K562 (cell line): ENCODE measurements around the gene PGRMC2.

Experiments
- POLR2A ChIP-seq: fragments of 450-650 bp; conservative IDR thresholded peaks from 2 replicates; pipeline ENCODE4 v1.6.1; 2016
- POLR2AphosphoS5 ChIP-seq: IDR thresholded peaks from 2 replicates; pipeline ENCODE4 v1.6.1; 2011; ENCODE audit warnings: mild to moderate bottlenecking, low read depth, low read length, moderate library complexity; ENCODE audit not compliant: control insufficient read depth, insufficient read depth
- PRMT5 ChIP-seq: sonication (generic); formaldehyde crosslinking; IDR thresholded peaks from 2 replicates; pipeline ENCODE4 v1.5.0; 2020; ENCODE audit warnings: missing genetic modification reagents
- RB1 ChIP-seq: fragments of 450-650 bp; IDR thresholded peaks from 2 replicates; pipeline ENCODE4 v1.6.1; 2017; ENCODE audit warnings: low read depth, mild to moderate bottlenecking
- TF ChIP-seq, protein P1 (sequence below): fragments of 150-350 bp; conservative IDR thresholded peaks from 2 replicates; pipeline ENCODE4 v1.6.1; 2014; ENCODE audit warnings: low read length
- TF ChIP-seq, protein P2 (sequence below): IDR thresholded peaks from 3 replicates; pipeline ENCODE4 v1.6.1; 2011; ENCODE audit warnings: borderline replicate concordance, mild to moderate bottlenecking; ENCODE audit not compliant: insufficient read length, insufficient read depth

DNA sequence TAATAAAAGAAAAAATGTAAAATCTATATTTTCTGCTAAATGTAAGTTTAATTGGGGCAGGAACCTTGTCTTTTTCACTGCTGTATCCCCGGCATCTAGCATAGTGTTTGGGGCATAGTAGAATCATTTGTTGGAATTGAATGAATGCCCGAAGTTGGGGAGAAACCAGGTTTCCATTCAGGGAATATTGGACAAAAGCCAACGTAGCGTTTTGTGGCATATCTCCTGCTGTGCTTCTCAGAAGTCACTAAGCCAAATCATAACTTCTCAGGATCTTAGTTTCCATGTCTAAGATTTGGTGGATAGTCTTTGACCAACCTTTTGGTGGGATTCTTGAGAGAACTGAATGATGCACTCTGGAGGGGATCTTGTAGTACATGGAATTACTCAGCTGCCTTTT lies 42.0 kb upstream of the PGRMC2 start:
- TF ChIP-seq, protein P1, sequence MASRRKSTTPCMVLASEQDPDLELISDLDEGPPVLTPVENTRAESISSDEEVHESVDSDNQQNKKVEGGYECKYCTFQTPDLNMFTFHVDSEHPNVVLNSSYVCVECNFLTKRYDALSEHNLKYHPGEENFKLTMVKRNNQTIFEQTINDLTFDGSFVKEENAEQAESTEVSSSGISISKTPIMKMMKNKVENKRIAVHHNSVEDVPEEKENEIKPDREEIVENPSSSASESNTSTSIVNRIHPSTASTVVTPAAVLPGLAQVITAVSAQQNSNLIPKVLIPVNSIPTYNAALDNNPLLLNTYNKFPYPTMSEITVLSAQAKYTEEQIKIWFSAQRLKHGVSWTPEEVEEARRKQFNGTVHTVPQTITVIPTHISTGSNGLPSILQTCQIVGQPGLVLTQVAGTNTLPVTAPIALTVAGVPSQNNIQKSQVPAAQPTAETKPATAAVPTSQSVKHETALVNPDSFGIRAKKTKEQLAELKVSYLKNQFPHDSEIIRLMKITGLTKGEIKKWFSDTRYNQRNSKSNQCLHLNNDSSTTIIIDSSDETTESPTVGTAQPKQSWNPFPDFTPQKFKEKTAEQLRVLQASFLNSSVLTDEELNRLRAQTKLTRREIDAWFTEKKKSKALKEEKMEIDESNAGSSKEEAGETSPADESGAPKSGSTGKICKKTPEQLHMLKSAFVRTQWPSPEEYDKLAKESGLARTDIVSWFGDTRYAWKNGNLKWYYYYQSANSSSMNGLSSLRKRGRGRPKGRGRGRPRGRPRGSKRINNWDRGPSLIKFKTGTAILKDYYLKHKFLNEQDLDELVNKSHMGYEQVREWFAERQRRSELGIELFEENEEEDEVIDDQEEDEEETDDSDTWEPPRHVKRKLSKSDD, result no peak
- TF ChIP-seq PRMT5 (CRISPR knock-in tag) (no peak), RB1 (no peak), POLR2AphosphoS5 (no peak), POLR2A (no peak)
- TF ChIP-seq, protein P2, sequence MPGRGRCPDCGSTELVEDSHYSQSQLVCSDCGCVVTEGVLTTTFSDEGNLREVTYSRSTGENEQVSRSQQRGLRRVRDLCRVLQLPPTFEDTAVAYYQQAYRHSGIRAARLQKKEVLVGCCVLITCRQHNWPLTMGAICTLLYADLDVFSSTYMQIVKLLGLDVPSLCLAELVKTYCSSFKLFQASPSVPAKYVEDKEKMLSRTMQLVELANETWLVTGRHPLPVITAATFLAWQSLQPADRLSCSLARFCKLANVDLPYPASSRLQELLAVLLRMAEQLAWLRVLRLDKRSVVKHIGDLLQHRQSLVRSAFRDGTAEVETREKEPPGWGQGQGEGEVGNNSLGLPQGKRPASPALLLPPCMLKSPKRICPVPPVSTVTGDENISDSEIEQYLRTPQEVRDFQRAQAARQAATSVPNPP, result no peak
